ENCODE data around the gene FAM81B. TPM values are rescaled to one million over a fixed set of nuclear protein-coding genes. Genes with fewer than 3 reads are reported as not detected.

Gene FAM81B
- total RNA-seq, 4 donors from 2014 or later = not detected

DNA sequence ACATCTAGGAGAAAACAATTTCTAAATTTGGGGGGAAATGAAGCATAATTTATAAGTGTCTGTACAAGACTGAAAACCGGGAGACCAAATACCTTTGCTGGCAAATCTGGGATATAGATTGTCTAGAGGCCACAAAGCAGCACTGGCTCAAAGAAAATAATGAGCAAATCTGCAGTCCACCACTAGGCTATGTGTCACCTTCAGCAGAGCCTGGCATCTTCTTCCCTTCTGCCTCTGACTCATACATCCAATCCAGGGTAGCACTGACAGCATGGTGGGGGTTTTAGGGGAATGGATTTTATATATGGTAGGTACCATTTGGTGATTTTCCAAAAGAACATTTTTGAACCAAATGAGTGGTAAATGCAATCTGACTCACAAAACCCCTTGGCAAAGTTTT, 12.8 kb downstream of the FAM81B start:
- H3K4me1 ChIP-seq = no peaks in the 10 kb centered on the region
- H3K27me3 ChIP-seq = no peaks in the 10 kb centered on the region
- TF ChIP-seq POLR2AphosphoS5 (IDR thresholded peaks at IDR 0.05) (no peak), EP300 (IDR thresholded peaks at IDR 0.05) (no peak), POLR2A (IDR thresholded peaks at IDR 0.05) (no peak)
- TF ChIP-seq, protein P1, sequence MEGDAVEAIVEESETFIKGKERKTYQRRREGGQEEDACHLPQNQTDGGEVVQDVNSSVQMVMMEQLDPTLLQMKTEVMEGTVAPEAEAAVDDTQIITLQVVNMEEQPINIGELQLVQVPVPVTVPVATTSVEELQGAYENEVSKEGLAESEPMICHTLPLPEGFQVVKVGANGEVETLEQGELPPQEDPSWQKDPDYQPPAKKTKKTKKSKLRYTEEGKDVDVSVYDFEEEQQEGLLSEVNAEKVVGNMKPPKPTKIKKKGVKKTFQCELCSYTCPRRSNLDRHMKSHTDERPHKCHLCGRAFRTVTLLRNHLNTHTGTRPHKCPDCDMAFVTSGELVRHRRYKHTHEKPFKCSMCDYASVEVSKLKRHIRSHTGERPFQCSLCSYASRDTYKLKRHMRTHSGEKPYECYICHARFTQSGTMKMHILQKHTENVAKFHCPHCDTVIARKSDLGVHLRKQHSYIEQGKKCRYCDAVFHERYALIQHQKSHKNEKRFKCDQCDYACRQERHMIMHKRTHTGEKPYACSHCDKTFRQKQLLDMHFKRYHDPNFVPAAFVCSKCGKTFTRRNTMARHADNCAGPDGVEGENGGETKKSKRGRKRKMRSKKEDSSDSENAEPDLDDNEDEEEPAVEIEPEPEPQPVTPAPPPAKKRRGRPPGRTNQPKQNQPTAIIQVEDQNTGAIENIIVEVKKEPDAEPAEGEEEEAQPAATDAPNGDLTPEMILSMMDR (IDR thresholded peaks at IDR 0.05) = no peak
- H3K4me3 ChIP-seq = no peak overlapping the region
- 36 to 50% methylated on average over 1 of the region's 1 CpG for WGBS, 2 donors (ENCODE audit: low coverage in 1 of 2)
- no peaks in the 10 kb centered on the region for H3K36me3 ChIP-seq
- H3K9me3 ChIP-seq = no peaks in the 10 kb centered on the region
- no peak for ATAC-seq
- H3K27ac ChIP-seq = no peak overlapping the region

DNA sequence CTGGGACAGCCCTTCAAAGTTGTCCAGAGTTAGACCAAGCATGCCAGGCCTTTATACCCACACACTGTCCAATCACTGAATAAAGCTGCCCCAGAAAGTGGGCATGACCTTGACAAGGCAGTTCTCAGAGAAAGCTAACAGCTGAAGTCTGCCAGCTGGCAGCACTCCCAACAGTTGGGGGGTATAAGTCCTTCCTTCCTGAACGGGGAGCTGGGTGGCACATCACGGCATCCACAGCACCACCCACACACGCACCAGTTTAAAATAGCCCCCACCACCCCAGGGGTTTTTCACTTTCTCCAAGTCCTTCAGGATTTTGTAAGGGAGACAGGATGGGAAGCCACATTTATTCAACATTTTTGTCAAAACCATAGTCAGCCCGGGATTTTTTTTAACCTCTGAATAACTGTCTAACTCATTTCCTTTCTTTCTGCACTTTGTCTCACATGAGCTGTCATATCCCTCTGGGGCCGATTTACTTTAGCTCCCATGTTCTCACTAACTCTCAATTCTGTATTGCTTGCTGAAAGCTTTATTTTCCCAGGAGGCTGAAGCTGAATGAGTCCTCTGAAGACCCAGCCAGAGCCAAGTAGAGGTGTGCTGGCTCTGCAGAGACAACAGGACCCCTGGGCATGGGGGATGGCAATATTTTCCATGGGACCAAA, 15.4 kb downstream of the FAM81B start:
- H3K4me3 ChIP-seq = no peak overlapping the region
- WGBS, 2 donors (ENCODE audit: low coverage in 1 of 2) = 0 to 5% methylated on average over 1 to 2 of the region's 5 CpGs
- no peaks in the 10 kb centered on the region for H3K9me3 ChIP-seq
- no peaks in the 10 kb centered on the region for H3K36me3 ChIP-seq
- H3K27me3 ChIP-seq = no peaks in the 10 kb centered on the region
- H3K4me1 ChIP-seq = no peaks in the 10 kb centered on the region
- TF ChIP-seq POLR2A (IDR thresholded peaks at IDR 0.05) = no peak
- no peak for TF ChIP-seq POLR2AphosphoS5 (IDR thresholded peaks at IDR 0.05)
- TF ChIP-seq, protein P1 (IDR thresholded peaks at IDR 0.05) = no peak
- TF ChIP-seq EP300 (IDR thresholded peaks at IDR 0.05) = no peak
- no peak overlapping the region for H3K27ac ChIP-seq
- no peak for ATAC-seq

DNA sequence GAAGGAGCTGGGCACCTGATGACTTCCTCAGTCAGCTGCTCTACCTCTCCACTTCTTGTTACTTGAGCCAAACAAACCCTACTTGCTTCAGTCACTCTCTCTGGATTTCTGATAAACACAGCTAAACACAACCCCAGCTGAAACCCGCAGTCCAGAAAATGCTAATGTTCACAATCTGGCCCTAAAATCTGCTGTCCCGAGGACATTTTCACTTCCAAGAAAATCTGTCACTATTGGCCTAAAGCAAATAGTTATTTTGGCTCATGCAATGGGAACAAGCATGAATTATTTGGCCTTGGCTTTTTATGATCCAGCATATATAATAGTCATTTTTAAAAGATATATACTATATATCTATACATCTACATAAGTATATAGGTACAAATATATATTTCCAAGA, 19.1 kb downstream of the FAM81B start:
- H3K4me1 ChIP-seq = no peaks in the 10 kb centered on the region
- no peaks in the 10 kb centered on the region for H3K27me3 ChIP-seq
- TF ChIP-seq POLR2AphosphoS5 (IDR thresholded peaks at IDR 0.05) (no peak), EP300 (IDR thresholded peaks at IDR 0.05) (no peak), POLR2A (IDR thresholded peaks at IDR 0.05) (no peak)
- TF ChIP-seq, protein P1 (IDR thresholded peaks at IDR 0.05) = no peak
- WGBS, 2 donors (ENCODE audit: low coverage in 1 of 2) = 42 to 66% methylated on average over 2 of the region's 2 CpGs
- H3K9me3 ChIP-seq = no peaks in the 10 kb centered on the region
- no peak overlapping the region for H3K4me3 ChIP-seq
- H3K36me3 ChIP-seq = no peaks in the 10 kb centered on the region
- ATAC-seq = no peak
- no peak overlapping the region for H3K27ac ChIP-seq

DNA sequence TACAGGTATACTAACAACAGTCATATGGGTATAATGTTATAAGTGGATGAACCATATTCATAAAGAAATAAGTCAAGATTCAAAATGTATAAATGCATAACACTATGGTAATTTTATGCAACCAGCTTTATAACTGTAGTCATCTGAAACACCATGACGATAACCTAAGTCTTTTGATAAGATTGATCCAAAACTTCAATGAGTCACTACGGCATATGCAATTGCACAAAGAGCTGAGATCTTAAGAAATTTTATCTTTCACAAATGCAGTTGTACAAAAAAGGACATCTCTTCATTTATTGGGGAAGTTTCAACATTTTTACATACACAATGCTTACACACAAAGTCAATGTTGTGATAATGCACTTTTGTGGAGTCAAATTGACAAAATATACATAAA, 20.3 kb downstream of the FAM81B start:
- no peak overlapping the region for H3K4me3 ChIP-seq
- no peaks in the 10 kb centered on the region for H3K4me1 ChIP-seq
- H3K9me3 ChIP-seq = no peaks in the 10 kb centered on the region
- no peak overlapping the region for H3K27ac ChIP-seq
- TF ChIP-seq, protein P1 (IDR thresholded peaks at IDR 0.05) = no peak
- no peak for TF ChIP-seq POLR2AphosphoS5 (IDR thresholded peaks at IDR 0.05)
- no peak for TF ChIP-seq EP300 (IDR thresholded peaks at IDR 0.05)
- no peak for TF ChIP-seq POLR2A (IDR thresholded peaks at IDR 0.05)
- H3K27me3 ChIP-seq = no peaks in the 10 kb centered on the region
- H3K36me3 ChIP-seq = no peaks in the 10 kb centered on the region
- ATAC-seq = no peak
- 64 to 84% methylated on average over 2 of the region's 2 CpGs for WGBS, 2 donors (ENCODE audit: low coverage in 1 of 2)

DNA sequence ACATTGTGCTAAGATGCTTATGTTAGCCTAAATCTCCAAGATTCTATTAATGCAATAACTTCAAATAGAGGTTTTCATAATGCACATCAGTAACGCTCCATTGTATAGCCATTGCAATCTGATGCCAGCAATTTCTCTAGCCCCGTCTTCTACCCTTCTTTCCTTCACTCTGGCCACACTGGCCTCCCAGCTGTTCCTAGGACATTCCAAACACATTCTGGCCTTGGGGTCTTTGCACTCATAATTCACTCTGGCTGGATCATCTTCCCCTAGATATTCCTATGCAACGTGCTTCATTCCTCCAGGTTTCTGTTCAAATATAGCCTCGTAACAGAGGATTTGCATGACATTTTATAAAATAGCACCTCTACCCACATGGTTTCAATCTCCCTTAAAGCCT, 23.3 kb downstream of the FAM81B start:
- 45 to 60% methylated on average over 4 of the region's 4 CpGs for WGBS, 2 donors (ENCODE audit: low coverage in 1 of 2)
- H3K9me3 ChIP-seq = no peaks in the 10 kb centered on the region
- TF ChIP-seq POLR2A (IDR thresholded peaks at IDR 0.05) (no peak), POLR2AphosphoS5 (IDR thresholded peaks at IDR 0.05) (no peak), EP300 (IDR thresholded peaks at IDR 0.05) (no peak)
- TF ChIP-seq, protein P1 (IDR thresholded peaks at IDR 0.05) = no peak
- H3K27ac ChIP-seq = no peak overlapping the region
- no peaks in the 10 kb centered on the region for H3K36me3 ChIP-seq
- H3K4me1 ChIP-seq = no peaks in the 10 kb centered on the region
- H3K27me3 ChIP-seq = no peaks in the 10 kb centered on the region
- H3K4me3 ChIP-seq = no peak overlapping the region
- ATAC-seq = no peak
